ENCODE measurements around the gene TDRD7.

The TDRD7 gene

GRCh38 chr9:97479496-97480159 lies 67.7 kb downstream of the TDRD7 start:
- TF ChIP-seq GABPA (IDR thresholded peaks at IDR 0.05; ENCODE audit: low read depth) (no peak), SPI1 (IDR thresholded peaks at IDR 0.05; ENCODE audit: borderline replicate concordance, low read depth) (no peak), POLR2AphosphoS5 (IDR thresholded peaks at IDR 0.05; ENCODE audit: low read depth) (no peak), CTCF (IDR thresholded peaks at IDR 0.05; ENCODE audit: insufficient read depth, low read length) (no peak), REST (IDR thresholded peaks at IDR 0.05; ENCODE audit: insufficient replicate concordance, low read depth) (no peak)
- Histone ChIP-seq H3K4me3 (replicated peaks; ENCODE audit: insufficient read depth, low read length) (no peak overlapping the region), H3K27me3 (ENCODE audit: insufficient read depth, poor library complexity, severe bottlenecking) (no peaks in the 10 kb centered on the region), H3K27ac (replicated peaks) (no peak overlapping the region)
- no peak for DNase-seq (ENCODE audit: low read depth in 1 of 2, low spot score in 1 of 2)

GRCh38 chr9:97480174-97480573 lies 68.3 kb downstream of the TDRD7 start:
- DNase-seq (ENCODE audit: low read depth in 1 of 2, low spot score in 1 of 2): no peak
- no peak overlapping the region for H3K4me3 ChIP-seq (replicated peaks; ENCODE audit: insufficient read depth, low read length)
- no peaks in the 10 kb centered on the region for H3K27me3 ChIP-seq (ENCODE audit: insufficient read depth, poor library complexity, severe bottlenecking)
- TF ChIP-seq GABPA (IDR thresholded peaks at IDR 0.05; ENCODE audit: low read depth) (no peak), REST (IDR thresholded peaks at IDR 0.05; ENCODE audit: insufficient replicate concordance, low read depth) (no peak), POLR2AphosphoS5 (IDR thresholded peaks at IDR 0.05; ENCODE audit: low read depth) (no peak), SPI1 (IDR thresholded peaks at IDR 0.05; ENCODE audit: borderline replicate concordance, low read depth) (no peak), CTCF (IDR thresholded peaks at IDR 0.05; ENCODE audit: insufficient read depth, low read length) (no peak)
- H3K27ac ChIP-seq (replicated peaks): no peak overlapping the region

GRCh38 chr9:97480749-97481148 lies 68.9 kb downstream of the TDRD7 start:
- Histone ChIP-seq H3K4me3 (replicated peaks; ENCODE audit: insufficient read depth, low read length) (no peak overlapping the region), H3K27me3 (ENCODE audit: insufficient read depth, poor library complexity, severe bottlenecking) (no peaks in the 10 kb centered on the region), H3K27ac (replicated peaks) (no peak overlapping the region)
- TF ChIP-seq GABPA (IDR thresholded peaks at IDR 0.05; ENCODE audit: low read depth) (no peak), CTCF (IDR thresholded peaks at IDR 0.05; ENCODE audit: insufficient read depth, low read length) (no peak), POLR2AphosphoS5 (IDR thresholded peaks at IDR 0.05; ENCODE audit: low read depth) (no peak), REST (IDR thresholded peaks at IDR 0.05; ENCODE audit: insufficient replicate concordance, low read depth) (no peak), SPI1 (IDR thresholded peaks at IDR 0.05; ENCODE audit: borderline replicate concordance, low read depth) (no peak)
- no peak for DNase-seq (ENCODE audit: low read depth in 1 of 2, low spot score in 1 of 2)

Data from HL-60 (cell line).